ENCODE measurements around the gene GNA15. TPM values are rescaled to one million over a fixed set of nuclear protein-coding genes. Genes with fewer than 3 reads are reported as not detected.

The GNA15 gene
- total and polyA plus RNA-seq, 8 donors = 0.19 to 3.0 (median 1.3) TPM

DNA sequence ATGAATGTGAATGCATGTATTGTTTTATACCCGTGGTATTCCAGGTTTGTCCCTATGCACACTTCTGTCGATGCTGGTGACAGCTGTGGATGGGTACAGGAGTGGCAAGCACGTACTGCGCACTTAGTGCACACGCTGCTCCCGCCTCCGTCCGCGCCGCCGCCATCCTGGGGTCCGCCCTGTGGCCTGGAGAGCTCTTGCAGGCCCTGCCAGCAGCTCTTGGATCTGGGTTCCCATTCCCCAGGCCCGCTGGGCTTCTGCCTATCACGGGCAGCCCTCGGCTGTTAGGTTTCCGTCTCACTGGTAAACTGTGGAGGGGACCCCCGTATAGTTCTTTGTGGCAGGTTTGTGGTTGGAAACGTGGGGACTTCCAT is 37.7 kb upstream of the GNA15 start:
- H3K27me3 ChIP-seq = no peaks in the 10 kb centered on the region
- H3K36me3 ChIP-seq = no peaks in the 10 kb centered on the region
- peak in 1 of 6 donors; percentile 58 for DNase-seq
- no peak for FAIRE-seq
- H3K27ac ChIP-seq = peak overlapping the region; percentile 35 to 78 (median 58)
- H3K4me1 ChIP-seq = peaks cover 26 to 37% (median 29%) of the 10 kb centered on the region in 3 donors
- H3K9me3 ChIP-seq = no peaks in the 10 kb centered on the region
- ATAC-seq = no peak
- 48 to 57% methylated on average over 18 of the region's 18 CpGs for WGBS, 2 donors
- intact Hi-C loops (cut with DNase I) = no loop called here
- H3K4me3 ChIP-seq = peak overlapping the region in 2 of 4 donors; percentile 25 to 94
- no peak for TF ChIP-seq CTCF (IDR thresholded peaks at IDR 0.05)

GRCh38 chr19:3098515-3099346 is 37.1 kb upstream of the GNA15 start:
- no peaks in the 10 kb centered on the region for H3K9me3 ChIP-seq
- H3K36me3 ChIP-seq = no peaks in the 10 kb centered on the region
- peak overlapping the region; percentile 35 to 78 (median 58) for H3K27ac ChIP-seq
- TF ChIP-seq CTCF (IDR thresholded peaks at IDR 0.05) = no peak
- 19 to 20% methylated on average over 36 to 40 of the region's 40 CpGs for WGBS, 2 donors
- no peaks in the 10 kb centered on the region for H3K27me3 ChIP-seq
- H3K4me1 ChIP-seq = peaks cover 28 to 43% (median 34%) of the 10 kb centered on the region in 3 donors
- ATAC-seq = peak; percentile 7 to 28 (median 15)
- intact Hi-C loops (cut with DNase I) = no loop called here
- FAIRE-seq = no peak
- H3K4me3 ChIP-seq = peak overlapping the region in 2 of 4 donors; percentile 25 to 94
- peak in 3 of 6 donors; percentile 51 to 86 (median 53) for DNase-seq

GRCh38 chr19:3099347-3100145 is 36.3 kb upstream of the GNA15 start:
- Histone ChIP-seq H3K4me3 (peak overlapping the region in 1 of 4 donors; percentile 94), H3K27ac (peak overlapping the region in 3 of 4 donors; percentile 35 to 78 (median 62)), H3K27me3 (no peaks in the 10 kb centered on the region), H3K9me3 (no peaks in the 10 kb centered on the region), H3K4me1 (peaks cover 28 to 45% (median 35%) of the 10 kb centered on the region in 3 donors), H3K36me3 (no peaks in the 10 kb centered on the region)
- 83 to 86% methylated on average over 29 of the region's 29 CpGs for WGBS, 2 donors
- ATAC-seq = no peak
- intact Hi-C loops (cut with DNase I) = loop anchor here in 1 of 3 donors (10.0 kb wide), 1 partner anchor 135 kb away; no protein-coding TSS in a partner anchor
- TF ChIP-seq CTCF (IDR thresholded peaks at IDR 0.05) = no peak
- DNase-seq = peak in 1 of 6 donors; percentile 53
- FAIRE-seq = no peak

GRCh38 chr19:3100331-3100730 is 35.5 kb upstream of the GNA15 start:
- no peak for FAIRE-seq
- WGBS, 2 donors = 77 to 80% methylated on average over 14 of the region's 14 CpGs
- Histone ChIP-seq H3K27me3 (no peaks in the 10 kb centered on the region), H3K4me3 (no peak overlapping the region), H3K36me3 (no peaks in the 10 kb centered on the region), H3K9me3 (no peaks in the 10 kb centered on the region), H3K4me1 (peaks cover 28 to 45% (median 35%) of the 10 kb centered on the region in 3 donors), H3K27ac (no peak overlapping the region)
- peak in 1 of 6 donors; percentile 51 for DNase-seq
- no peak for TF ChIP-seq CTCF (IDR thresholded peaks at IDR 0.05)
- intact Hi-C loops (cut with DNase I) = loop anchor here in 1 of 3 donors (10.0 kb wide), 1 partner anchor 136 kb away; no protein-coding TSS in a partner anchor
- no peak for ATAC-seq

All from pancreas (tissue), 10 donors.